Brain microvascular endothelial cell (primary cell): Measurements from ENCODE around the gene SHROOM3.

Experiments
- DNase-seq: peaks from one replicate; pipeline ENCODE4 v3.0.0-alpha.2; 2020
- H3K27ac ChIP-seq: fragments of 250-450 bp; sonication (Bioruptor Pico); 2 replicates; pipeline ENCODE4 v1.5.1; 2020; ENCODE audit warnings: mild to moderate bottlenecking, moderate library complexity
- H3K27me3 ChIP-seq: fragments of 250-450 bp; sonication (Bioruptor Pico); replicated peaks from 2 replicates; pipeline ENCODE4 v1.5.1; 2020; ENCODE audit warnings: mild to moderate bottlenecking
- H3K36me3 ChIP-seq: fragments of 250-450 bp; sonication (Bioruptor Pico); replicated peaks from 2 replicates; pipeline ENCODE4 v1.5.1; 2020; ENCODE audit warnings: mild to moderate bottlenecking
- H3K4me3 ChIP-seq: 2 replicates; pipeline ENCODE4 v1.5.1; 2011; ENCODE audit warnings: low read depth, mild to moderate bottlenecking, control low read depth, low read length, moderate library complexity
- in situ Hi-C: cut with HindIII; loops from 2 replicates; pipeline ENCODE4 v1.10.0; 2017; ENCODE audit warnings: low sequenced_read_pairs, low pct_ligation_motif_present
- TF ChIP-seq, protein P1 (sequence below): IDR thresholded peaks from 2 replicates; pipeline ENCODE4 v1.5.1; 2011; ENCODE audit warnings: low read depth, mild to moderate bottlenecking, moderate library complexity, low read length, control low read depth, inconsistent platforms; ENCODE audit errors: missing control alignments

Gene SHROOM3

DNA sequence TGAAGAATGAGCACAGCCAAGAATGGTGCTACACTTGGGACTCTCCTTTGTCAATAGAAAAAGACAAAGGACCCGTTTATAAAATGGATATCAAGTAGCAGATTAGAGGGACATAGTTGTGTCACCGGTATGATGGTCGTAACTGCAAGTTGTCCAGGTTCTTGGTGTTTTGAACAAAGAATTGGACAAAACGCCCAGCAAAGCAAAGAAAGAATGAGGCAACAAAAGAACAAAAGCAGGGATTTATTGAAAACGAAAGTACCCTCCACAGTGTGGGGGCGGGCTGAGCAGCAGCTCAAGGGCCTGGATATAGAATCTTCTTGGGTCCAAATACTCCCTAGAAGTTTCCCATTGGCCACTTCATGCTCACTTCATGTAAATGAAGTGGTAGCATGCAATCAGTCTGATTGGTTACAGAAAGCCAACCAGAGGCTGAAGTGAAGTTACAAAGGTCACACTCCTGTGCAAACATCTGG is 54.7 kb downstream of the SHROOM3 start:
- Histone ChIP-seq H3K27me3 (no peaks in the 10 kb centered on the region), H3K36me3 (no peaks in the 10 kb centered on the region), H3K4me3 (no peak overlapping the region), H3K27ac (no peak overlapping the region)
- DNase-seq = no peak
- TF ChIP-seq, protein P1, sequence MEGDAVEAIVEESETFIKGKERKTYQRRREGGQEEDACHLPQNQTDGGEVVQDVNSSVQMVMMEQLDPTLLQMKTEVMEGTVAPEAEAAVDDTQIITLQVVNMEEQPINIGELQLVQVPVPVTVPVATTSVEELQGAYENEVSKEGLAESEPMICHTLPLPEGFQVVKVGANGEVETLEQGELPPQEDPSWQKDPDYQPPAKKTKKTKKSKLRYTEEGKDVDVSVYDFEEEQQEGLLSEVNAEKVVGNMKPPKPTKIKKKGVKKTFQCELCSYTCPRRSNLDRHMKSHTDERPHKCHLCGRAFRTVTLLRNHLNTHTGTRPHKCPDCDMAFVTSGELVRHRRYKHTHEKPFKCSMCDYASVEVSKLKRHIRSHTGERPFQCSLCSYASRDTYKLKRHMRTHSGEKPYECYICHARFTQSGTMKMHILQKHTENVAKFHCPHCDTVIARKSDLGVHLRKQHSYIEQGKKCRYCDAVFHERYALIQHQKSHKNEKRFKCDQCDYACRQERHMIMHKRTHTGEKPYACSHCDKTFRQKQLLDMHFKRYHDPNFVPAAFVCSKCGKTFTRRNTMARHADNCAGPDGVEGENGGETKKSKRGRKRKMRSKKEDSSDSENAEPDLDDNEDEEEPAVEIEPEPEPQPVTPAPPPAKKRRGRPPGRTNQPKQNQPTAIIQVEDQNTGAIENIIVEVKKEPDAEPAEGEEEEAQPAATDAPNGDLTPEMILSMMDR = no peak
- in situ Hi-C loops = no loop called here

GRCh38 chr4:76492055-76492454 is 57.0 kb downstream of the SHROOM3 start:
- Histone ChIP-seq H3K27ac (no peak overlapping the region), H3K36me3 (no peaks in the 10 kb centered on the region), H3K4me3 (no peak overlapping the region), H3K27me3 (peaks cover 2% of the 10 kb centered on the region)
- no peak for DNase-seq
- TF ChIP-seq, protein P1 = no peak
- in situ Hi-C loops = no loop called here

- no peak for DNase-seq
- H3K4me3 ChIP-seq = no peak overlapping the region
- H3K36me3 ChIP-seq = no peaks in the 10 kb centered on the region
- H3K27me3 ChIP-seq = peaks cover 2% of the 10 kb centered on the region
- in situ Hi-C loops = no loop called here
- no peak overlapping the region for H3K27ac ChIP-seq
- TF ChIP-seq, protein P1 = no peak
Measured at GRCh38 chr4:76494243-76494642, 59.2 kb downstream of the SHROOM3 start.

DNA sequence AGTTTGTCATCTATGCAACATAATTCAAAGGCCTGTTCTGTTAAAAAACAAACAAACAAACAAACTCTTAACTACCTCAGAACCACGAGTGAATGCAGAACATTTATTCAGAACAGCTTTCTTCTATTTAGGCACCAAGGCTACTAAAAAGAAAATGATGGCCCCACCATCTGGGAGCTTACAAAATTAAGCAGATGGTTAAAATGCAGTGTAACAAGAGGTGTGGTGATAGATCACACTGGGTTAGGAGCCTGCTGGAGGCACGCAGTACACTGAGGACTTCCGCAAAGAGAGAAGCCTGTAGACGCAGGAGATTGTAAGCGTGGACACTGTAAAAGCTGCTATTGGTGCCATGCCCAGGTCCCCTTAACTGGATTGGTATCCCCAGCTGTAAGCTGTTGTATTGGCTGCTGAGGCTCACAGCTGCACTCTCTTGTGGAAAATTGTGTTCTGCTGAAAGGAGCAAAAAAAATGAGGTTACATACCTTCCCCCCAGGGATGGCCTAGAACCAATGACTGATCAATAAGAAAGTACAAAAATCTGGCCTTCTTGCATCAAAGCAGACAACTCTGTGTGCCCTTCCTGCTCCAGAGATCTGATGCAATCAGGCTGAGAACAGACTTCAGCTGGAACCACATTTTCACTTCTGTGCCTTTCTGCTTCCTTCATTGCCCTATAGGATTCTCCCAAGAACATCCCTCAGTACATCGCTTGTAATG is 60.0 kb downstream of the SHROOM3 start:
- Histone ChIP-seq H3K27me3 (peaks cover 2% of the 10 kb centered on the region), H3K27ac (no peak overlapping the region), H3K36me3 (no peaks in the 10 kb centered on the region), H3K4me3 (no peak overlapping the region)
- in situ Hi-C loops = no loop called here
- no peak for DNase-seq
- TF ChIP-seq, protein P1 = no peak

GRCh38 chr4:76498550-76498949 is 63.5 kb downstream of the SHROOM3 start:
- TF ChIP-seq, protein P1 = no peak
- in situ Hi-C loops = no loop called here
- Histone ChIP-seq H3K36me3 (no peaks in the 10 kb centered on the region), H3K27me3 (peaks cover 2% of the 10 kb centered on the region), H3K4me3 (no peak overlapping the region), H3K27ac (no peak overlapping the region)
- no peak for DNase-seq

- TF ChIP-seq, protein P1 = no peak
- DNase-seq = no peak
- Histone ChIP-seq H3K27ac (no peak overlapping the region), H3K4me3 (no peak overlapping the region), H3K36me3 (no peaks in the 10 kb centered on the region), H3K27me3 (peaks cover 2% of the 10 kb centered on the region)
- in situ Hi-C loops = no loop called here
Measured at GRCh38 chr4:76499461-76499860, 64.4 kb downstream of the SHROOM3 start.
